ENCODE data around the gene ZNF385C.

ZNF385C gene

GRCh38 chr17:42072323-42073187, 25.7 kb downstream of the ZNF385C start:
- no peak for DNase-seq
- H3K27ac ChIP-seq, result no peak overlapping the region
- H3K4me3 ChIP-seq, result peak overlapping the region in 1 of 2 donors; percentile 39
- no peak for TF ChIP-seq CTCF (IDR thresholded peaks at IDR 0.05)
- H3K27me3 ChIP-seq, result peaks cover 6 to 72% of the 10 kb centered on the region in 2 donors
- peaks cover 0 to 12% (median 10%) of the 10 kb centered on the region in 4 donors for H3K4me1 ChIP-seq
- intact Hi-C loops (cut with DNase I; ENCODE audit: low total_unique reads), result no loop called here
- H3K36me3 ChIP-seq, result no peaks in the 10 kb centered on the region
- H3K9me3 ChIP-seq, result no peaks in the 10 kb centered on the region

GRCh38 chr17:42071810-42072209, 26.5 kb downstream of the ZNF385C start:
- no peak overlapping the region for H3K27ac ChIP-seq
- peak overlapping the region in 1 of 2 donors; percentile 39 for H3K4me3 ChIP-seq
- intact Hi-C loops (cut with DNase I; ENCODE audit: low total_unique reads), result no loop called here
- peaks cover 0 to 12% (median 10%) of the 10 kb centered on the region in 4 donors for H3K4me1 ChIP-seq
- H3K27me3 ChIP-seq, result peaks cover 6 to 75% of the 10 kb centered on the region in 2 donors
- no peaks in the 10 kb centered on the region for H3K36me3 ChIP-seq
- no peak for TF ChIP-seq CTCF (IDR thresholded peaks at IDR 0.05)
- H3K9me3 ChIP-seq, result no peaks in the 10 kb centered on the region
- no peak for DNase-seq

- Histone ChIP-seq H3K27ac (no peak overlapping the region), H3K4me3 (no peak overlapping the region), H3K4me1 (peaks cover 0 to 12% (median 10%) of the 10 kb centered on the region in 4 donors), H3K36me3 (no peaks in the 10 kb centered on the region), H3K27me3 (peaks cover 6 to 70% of the 10 kb centered on the region in 2 donors), H3K9me3 (no peaks in the 10 kb centered on the region)
- DNase-seq, result no peak
- no peak for TF ChIP-seq CTCF (IDR thresholded peaks at IDR 0.05)
- intact Hi-C loops (cut with DNase I; ENCODE audit: low total_unique reads), result loop anchor here (5.0 kb wide), 2 partner anchors 33 to 48 kb away; no protein-coding TSS in a partner anchor
Measured at GRCh38 chr17:42068979-42069378, 29.3 kb downstream of the ZNF385C start.

- DNase-seq, result peak; percentile 64 to 73
- Histone ChIP-seq H3K4me3 (no peak overlapping the region), H3K9me3 (no peaks in the 10 kb centered on the region), H3K4me1 (peaks cover 0 to 10% (median 8%) of the 10 kb centered on the region in 4 donors), H3K36me3 (no peaks in the 10 kb centered on the region), H3K27ac (no peak overlapping the region), H3K27me3 (peaks cover 4 to 59% of the 10 kb centered on the region in 2 donors)
- TF ChIP-seq CTCF (IDR thresholded peaks at IDR 0.05), result peak; percentile 80 to 89
- intact Hi-C loops (cut with DNase I; ENCODE audit: low total_unique reads), result loop anchor here (5.0 kb wide), 2 partner anchors 35 to 50 kb away; no protein-coding TSS in a partner anchor
Measured at GRCh38 chr17:42067371-42068091, 30.7 kb downstream of the ZNF385C start.

GRCh38 chr17:42065201-42065600, 33.1 kb downstream of the ZNF385C start:
- no peaks in the 10 kb centered on the region for H3K36me3 ChIP-seq
- no peaks in the 10 kb centered on the region for H3K4me1 ChIP-seq
- intact Hi-C loops (cut with DNase I; ENCODE audit: low total_unique reads), result loop anchor here (5.0 kb wide), 2 partner anchors 37 to 52 kb away; no protein-coding TSS in a partner anchor
- no peak overlapping the region for H3K4me3 ChIP-seq
- no peak overlapping the region for H3K27ac ChIP-seq
- TF ChIP-seq CTCF (IDR thresholded peaks at IDR 0.05), result no peak
- DNase-seq, result no peak
- H3K27me3 ChIP-seq, result peaks cover 0 to 36% of the 10 kb centered on the region in 2 donors
- H3K9me3 ChIP-seq, result no peaks in the 10 kb centered on the region
